DND-41 (cell line): Measurements from ENCODE around the gene ETFA.

Experiments
- EZH2 ChIP-seq: IDR thresholded peaks from 3 replicates; pipeline ENCODE4 v1.6.1; 2012; ENCODE audit warnings: borderline replicate concordance, low read depth, mild to moderate bottlenecking, moderate library complexity, low read length, inconsistent platforms; ENCODE audit not compliant: severe bottlenecking
- TF ChIP-seq, protein P1 (sequence below): IDR thresholded peaks from 2 replicates; pipeline ENCODE4 v1.5.1; 2012; ENCODE audit warnings: borderline replicate concordance, low read length, moderate library complexity, mild to moderate bottlenecking; ENCODE audit not compliant: poor library complexity, severe bottlenecking; ENCODE audit errors: extremely low read depth

- TF ChIP-seq, protein P1, sequence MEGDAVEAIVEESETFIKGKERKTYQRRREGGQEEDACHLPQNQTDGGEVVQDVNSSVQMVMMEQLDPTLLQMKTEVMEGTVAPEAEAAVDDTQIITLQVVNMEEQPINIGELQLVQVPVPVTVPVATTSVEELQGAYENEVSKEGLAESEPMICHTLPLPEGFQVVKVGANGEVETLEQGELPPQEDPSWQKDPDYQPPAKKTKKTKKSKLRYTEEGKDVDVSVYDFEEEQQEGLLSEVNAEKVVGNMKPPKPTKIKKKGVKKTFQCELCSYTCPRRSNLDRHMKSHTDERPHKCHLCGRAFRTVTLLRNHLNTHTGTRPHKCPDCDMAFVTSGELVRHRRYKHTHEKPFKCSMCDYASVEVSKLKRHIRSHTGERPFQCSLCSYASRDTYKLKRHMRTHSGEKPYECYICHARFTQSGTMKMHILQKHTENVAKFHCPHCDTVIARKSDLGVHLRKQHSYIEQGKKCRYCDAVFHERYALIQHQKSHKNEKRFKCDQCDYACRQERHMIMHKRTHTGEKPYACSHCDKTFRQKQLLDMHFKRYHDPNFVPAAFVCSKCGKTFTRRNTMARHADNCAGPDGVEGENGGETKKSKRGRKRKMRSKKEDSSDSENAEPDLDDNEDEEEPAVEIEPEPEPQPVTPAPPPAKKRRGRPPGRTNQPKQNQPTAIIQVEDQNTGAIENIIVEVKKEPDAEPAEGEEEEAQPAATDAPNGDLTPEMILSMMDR, result no peak
- no peak for TF ChIP-seq EZH2
Measured at GRCh38 chr15:76340803-76341365, 29.6 kb upstream of the ETFA start.
